ENCODE results near the gene MUC2.

DNA sequence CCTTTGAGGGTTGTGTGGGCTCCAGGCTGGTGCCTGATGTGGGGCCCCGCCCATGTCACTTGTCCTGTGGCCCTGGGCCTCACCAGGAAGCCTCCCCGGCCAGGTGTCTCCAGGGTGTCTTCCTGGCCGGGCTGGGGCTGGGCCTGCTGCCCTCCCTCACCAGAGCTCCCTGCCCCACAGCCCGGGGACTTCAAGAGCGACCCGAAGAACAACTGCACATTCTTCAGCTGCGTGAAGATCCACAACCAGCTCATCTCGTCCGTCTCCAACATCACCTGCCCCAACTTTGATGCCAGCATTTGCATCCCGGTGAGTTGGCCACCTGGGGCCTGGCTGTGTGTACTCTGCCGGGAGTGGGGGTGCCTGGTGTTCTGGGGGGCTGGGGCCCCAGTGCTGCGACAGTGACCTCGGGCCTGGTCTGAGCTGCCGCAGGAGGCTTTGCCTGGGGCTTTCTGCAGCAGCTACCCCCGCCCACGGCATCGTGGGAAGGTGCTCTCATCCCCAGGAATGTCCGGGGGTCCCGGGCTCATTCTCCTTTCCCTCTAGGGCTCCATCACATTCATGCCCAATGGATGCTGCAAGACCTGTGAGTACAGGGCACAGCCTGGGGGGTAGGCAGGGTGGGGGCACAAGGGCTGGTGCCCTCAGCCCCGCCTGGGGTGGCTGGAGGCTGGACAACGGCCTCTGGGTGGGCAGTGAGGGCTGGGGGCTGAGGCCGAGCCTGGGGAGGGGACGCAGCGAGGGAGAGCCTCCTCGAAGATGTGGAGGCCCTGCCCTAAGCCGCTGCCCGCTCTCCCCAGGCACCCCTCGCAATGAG, 34.6 kb downstream of the MUC2 start:
- TF ChIP-seq, protein P1, sequence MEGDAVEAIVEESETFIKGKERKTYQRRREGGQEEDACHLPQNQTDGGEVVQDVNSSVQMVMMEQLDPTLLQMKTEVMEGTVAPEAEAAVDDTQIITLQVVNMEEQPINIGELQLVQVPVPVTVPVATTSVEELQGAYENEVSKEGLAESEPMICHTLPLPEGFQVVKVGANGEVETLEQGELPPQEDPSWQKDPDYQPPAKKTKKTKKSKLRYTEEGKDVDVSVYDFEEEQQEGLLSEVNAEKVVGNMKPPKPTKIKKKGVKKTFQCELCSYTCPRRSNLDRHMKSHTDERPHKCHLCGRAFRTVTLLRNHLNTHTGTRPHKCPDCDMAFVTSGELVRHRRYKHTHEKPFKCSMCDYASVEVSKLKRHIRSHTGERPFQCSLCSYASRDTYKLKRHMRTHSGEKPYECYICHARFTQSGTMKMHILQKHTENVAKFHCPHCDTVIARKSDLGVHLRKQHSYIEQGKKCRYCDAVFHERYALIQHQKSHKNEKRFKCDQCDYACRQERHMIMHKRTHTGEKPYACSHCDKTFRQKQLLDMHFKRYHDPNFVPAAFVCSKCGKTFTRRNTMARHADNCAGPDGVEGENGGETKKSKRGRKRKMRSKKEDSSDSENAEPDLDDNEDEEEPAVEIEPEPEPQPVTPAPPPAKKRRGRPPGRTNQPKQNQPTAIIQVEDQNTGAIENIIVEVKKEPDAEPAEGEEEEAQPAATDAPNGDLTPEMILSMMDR (conservative IDR thresholded peaks at IDR 0.05), result no peak
- no peak for TF ChIP-seq ZFX (IDR thresholded peaks at IDR 0.05)

Measured in C4-2B (cell line).